Measurements from ENCODE around the gene SERPINB11. TPM values are rescaled to one million over a fixed set of nuclear protein-coding genes. Genes with fewer than 3 reads are reported as not detected.

Gene SERPINB11, protein sequence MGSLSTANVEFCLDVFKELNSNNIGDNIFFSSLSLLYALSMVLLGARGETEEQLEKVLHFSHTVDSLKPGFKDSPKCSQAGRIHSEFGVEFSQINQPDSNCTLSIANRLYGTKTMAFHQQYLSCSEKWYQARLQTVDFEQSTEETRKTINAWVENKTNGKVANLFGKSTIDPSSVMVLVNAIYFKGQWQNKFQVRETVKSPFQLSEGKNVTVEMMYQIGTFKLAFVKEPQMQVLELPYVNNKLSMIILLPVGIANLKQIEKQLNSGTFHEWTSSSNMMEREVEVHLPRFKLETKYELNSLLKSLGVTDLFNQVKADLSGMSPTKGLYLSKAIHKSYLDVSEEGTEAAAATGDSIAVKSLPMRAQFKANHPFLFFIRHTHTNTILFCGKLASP
- 1.2 TPM in 1 of 2 replicates, not detected in the other for polyA plus RNA-seq

DNA sequence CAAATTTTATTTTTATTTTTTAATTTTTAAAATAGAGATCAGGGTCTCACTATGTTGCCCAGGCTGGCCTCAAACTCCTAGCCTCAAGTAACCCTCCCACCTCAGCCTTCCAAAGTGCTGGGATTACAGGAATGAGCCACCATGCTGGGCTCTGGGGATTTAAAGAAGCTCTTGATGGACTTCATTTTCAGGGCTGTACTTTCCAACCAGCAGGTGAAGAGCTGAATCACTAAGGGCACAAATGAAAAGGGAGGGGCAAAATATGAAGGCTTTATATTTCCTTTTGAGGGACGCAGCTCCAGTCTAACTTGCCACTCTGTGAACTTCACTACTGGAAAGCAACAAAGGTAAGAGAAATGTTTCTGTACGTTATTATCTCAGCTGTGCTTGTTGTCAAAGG, at the start of gene SERPINB11:
Gene SERPINB11, plus strand, starts transcription at position 301 of the 400 bp plus-strand sequence. CDS start 7,234 bp downstream, outside the sequence.

DNA sequence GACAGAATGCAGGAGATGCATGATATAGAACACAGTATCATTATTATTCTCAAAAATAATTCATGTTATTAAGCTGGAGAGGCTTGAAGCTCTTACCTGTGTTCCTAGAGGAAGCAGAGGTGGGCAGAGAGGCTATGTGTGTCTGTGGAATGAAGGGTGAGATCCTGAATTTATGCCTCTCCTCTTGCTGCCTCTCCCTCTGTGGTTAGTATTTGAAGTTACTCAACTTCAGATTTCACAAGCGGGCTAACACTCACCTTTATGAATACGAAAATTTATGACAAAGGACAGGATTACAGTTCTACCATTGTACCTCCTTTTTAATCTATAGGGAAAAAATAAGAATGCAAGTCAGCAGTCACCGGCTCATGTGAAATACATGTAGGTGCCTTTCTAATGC, 41.0 kb upstream of the SERPINB11 start, which contains the start of gene SERPINB3:
Gene SERPINB3, minus strand, starts transcription at position 144 of the 400 bp plus-strand sequence. CDS start 677 bp downstream, outside the sequence.

Other genes starting within 250 kb of the SERPINB11 start
- gene SERPINB5, start 226.0 kb upstream of the SERPINB11 start, polyA plus RNA-seq = not detected in 2 replicates
- not detected in 2 replicates for gene SERPINB12, start 160.6 kb upstream of the SERPINB11 start, polyA plus RNA-seq
- not detected in 2 replicates for gene SERPINB13, start 115.6 kb upstream of the SERPINB11 start, polyA plus RNA-seq
- 0.55 TPM in 1 of 2 replicates, not detected in the other for gene SERPINB4, start 58.7 kb upstream of the SERPINB11 start, polyA plus RNA-seq
- not detected in 2 replicates for gene SERPINB3, start 41.1 kb upstream of the SERPINB11 start, polyA plus RNA-seq
- gene SERPINB7, start 72.5 kb downstream of the SERPINB11 start, polyA plus RNA-seq = not detected in 2 replicates
- not detected in 2 replicates for gene SERPINB2, start 184.7 kb downstream of the SERPINB11 start, polyA plus RNA-seq
- gene SERPINB10, start 205.0 kb downstream of the SERPINB11 start, polyA plus RNA-seq = not detected in 2 replicates
- 7.1 TPM in 1 of 2 replicates, not detected in the other for gene HMSD, start 246.3 kb downstream of the SERPINB11 start, polyA plus RNA-seq